Lower lobe of right lung (tissue), 2 donors: ENCODE results near the gene CYTH1. TPM values are rescaled to one million over a fixed set of nuclear protein-coding genes. Genes with fewer than 3 reads are reported as not detected.

Source experiments
- ATAC-seq, 2 donors: fragments of 200-7000 bp; cut with Tn5 transposase; one replicate each; pipeline ENCODE4 v1.9.1; 2020 to 2022; ENCODE audit warnings: mild to moderate bottlenecking in 2 of 2, moderate library complexity in 2 of 2
- DNase-seq: peaks from one replicate; pipeline ENCODE4 v3.0.0-alpha.2; 2020
- H3K27ac ChIP-seq: fragments of 200-600 bp; one replicate; pipeline ENCODE4 v1.8.0; 2022
- H3K27me3 ChIP-seq: fragments of 200-600 bp; one replicate; pipeline ENCODE4 v1.8.0; 2022; ENCODE audit warnings: low read depth
- H3K36me3 ChIP-seq: fragments of 200-600 bp; one replicate; pipeline ENCODE4 v1.8.0; 2022; ENCODE audit warnings: mild to moderate bottlenecking
- H3K4me1 ChIP-seq: fragments of 200-600 bp; one replicate; pipeline ENCODE4 v1.8.0; 2022
- H3K4me3 ChIP-seq: fragments of 200-600 bp; one replicate; pipeline ENCODE4 v1.8.0; 2022; ENCODE audit warnings: mild to moderate bottlenecking
- H3K9me3 ChIP-seq: fragments of 200-600 bp; one replicate; pipeline ENCODE4 v1.8.0; 2022
- intact Hi-C: fragments of 100-400 bp; cut with DNase I; formaldehyde crosslinking; loops from one replicate; pipeline ENCODE4 v1.11.0; 2022
- total RNA-seq: library from RNA; stranded (reverse); fragmentation: NEBNext Ultra II Directional; extraction: Animal tissue kit (Norgen Biotek cat#: 25700); gene quantifications from one replicate; pipeline ENCODE4 v1.2.1, GENCODE V29; 2021
- TF ChIP-seq, protein P1 (sequence below): fragments of 200-600 bp; IDR thresholded peaks from one replicate; pipeline ENCODE4 v1.8.0; 2022; ENCODE audit warnings: antibody characterized with exemption, mild to moderate bottlenecking
- donor health status: DM: no; HTN: yes; CAD: no; lungs with severe emphysema.

CYTH1 gene
- total RNA-seq, 1 donor from 2014 or later, result 110 TPM

DNA sequence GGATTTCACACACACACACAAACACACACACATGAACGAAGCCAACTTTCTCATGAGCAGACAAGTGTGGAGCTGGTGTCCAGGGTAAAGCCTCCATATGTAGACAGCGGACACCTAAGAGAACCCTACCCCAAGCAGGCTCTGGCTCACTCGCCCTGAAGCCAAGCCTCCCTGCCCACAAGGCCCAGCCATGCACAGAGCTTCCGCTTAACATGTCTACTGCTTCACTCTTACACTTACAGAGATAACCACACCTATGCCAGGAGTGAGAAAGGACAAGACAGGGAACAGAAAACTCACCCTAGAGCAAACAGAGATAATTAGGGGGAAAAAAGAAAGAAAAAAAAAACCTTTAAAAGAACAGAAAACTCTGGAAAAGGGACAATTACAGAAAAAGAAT, 67.5 kb downstream of the CYTH1 start:
- ATAC-seq, result no peak
- DNase-seq, result no peak
- TF ChIP-seq, protein P1, sequence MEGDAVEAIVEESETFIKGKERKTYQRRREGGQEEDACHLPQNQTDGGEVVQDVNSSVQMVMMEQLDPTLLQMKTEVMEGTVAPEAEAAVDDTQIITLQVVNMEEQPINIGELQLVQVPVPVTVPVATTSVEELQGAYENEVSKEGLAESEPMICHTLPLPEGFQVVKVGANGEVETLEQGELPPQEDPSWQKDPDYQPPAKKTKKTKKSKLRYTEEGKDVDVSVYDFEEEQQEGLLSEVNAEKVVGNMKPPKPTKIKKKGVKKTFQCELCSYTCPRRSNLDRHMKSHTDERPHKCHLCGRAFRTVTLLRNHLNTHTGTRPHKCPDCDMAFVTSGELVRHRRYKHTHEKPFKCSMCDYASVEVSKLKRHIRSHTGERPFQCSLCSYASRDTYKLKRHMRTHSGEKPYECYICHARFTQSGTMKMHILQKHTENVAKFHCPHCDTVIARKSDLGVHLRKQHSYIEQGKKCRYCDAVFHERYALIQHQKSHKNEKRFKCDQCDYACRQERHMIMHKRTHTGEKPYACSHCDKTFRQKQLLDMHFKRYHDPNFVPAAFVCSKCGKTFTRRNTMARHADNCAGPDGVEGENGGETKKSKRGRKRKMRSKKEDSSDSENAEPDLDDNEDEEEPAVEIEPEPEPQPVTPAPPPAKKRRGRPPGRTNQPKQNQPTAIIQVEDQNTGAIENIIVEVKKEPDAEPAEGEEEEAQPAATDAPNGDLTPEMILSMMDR, result no peak
- no peaks in the 10 kb centered on the region for H3K27me3 ChIP-seq
- no peaks in the 10 kb centered on the region for H3K9me3 ChIP-seq
- no peaks in the 10 kb centered on the region for H3K36me3 ChIP-seq
- intact Hi-C loops, result no loop called here
- no peak overlapping the region for H3K27ac ChIP-seq
- H3K4me3 ChIP-seq, result no peak overlapping the region
- peaks cover 80% of the 10 kb centered on the region for H3K4me1 ChIP-seq

GRCh38 chr17:78712043-78712442, 70.0 kb downstream of the CYTH1 start:
- TF ChIP-seq, protein P1, result no peak
- no peak overlapping the region for H3K4me3 ChIP-seq
- DNase-seq, result no peak
- no peak for ATAC-seq
- H3K36me3 ChIP-seq, result peaks cover 20% of the 10 kb centered on the region
- H3K9me3 ChIP-seq, result no peaks in the 10 kb centered on the region
- H3K4me1 ChIP-seq, result peaks cover 71% of the 10 kb centered on the region
- H3K27me3 ChIP-seq, result no peaks in the 10 kb centered on the region
- H3K27ac ChIP-seq, result no peak overlapping the region
- intact Hi-C loops, result no loop called here

DNA sequence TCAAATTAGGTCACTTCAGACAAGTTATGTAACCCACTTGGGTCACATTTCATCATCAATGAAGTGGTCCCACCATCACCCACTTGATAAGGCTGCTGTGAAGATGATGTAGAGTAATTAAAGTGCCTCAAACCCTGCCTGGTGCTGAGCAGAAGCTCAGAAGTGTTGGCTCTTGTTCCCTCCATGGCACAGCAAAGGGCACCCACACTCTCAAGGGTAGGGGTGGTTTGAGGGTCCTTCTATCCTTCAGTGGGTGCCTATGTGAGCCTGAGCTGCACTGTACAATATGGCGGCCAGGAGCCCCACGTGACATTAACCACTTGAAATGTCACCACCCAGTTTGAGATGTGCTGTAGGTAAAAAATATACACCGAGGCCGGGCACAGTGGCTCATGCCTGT, 71.5 kb downstream of the CYTH1 start:
- H3K4me3 ChIP-seq, result no peak overlapping the region
- no peaks in the 10 kb centered on the region for H3K9me3 ChIP-seq
- H3K36me3 ChIP-seq, result peaks cover 35% of the 10 kb centered on the region
- intact Hi-C loops, result no loop called here
- H3K27ac ChIP-seq, result no peak overlapping the region
- H3K27me3 ChIP-seq, result no peaks in the 10 kb centered on the region
- ATAC-seq, result no peak
- TF ChIP-seq, protein P1, result no peak
- peaks cover 56% of the 10 kb centered on the region for H3K4me1 ChIP-seq
- DNase-seq, result no peak

GRCh38 chr17:78709751-78710181, 72.3 kb downstream of the CYTH1 start:
- no peak overlapping the region for H3K4me3 ChIP-seq
- H3K4me1 ChIP-seq, result peaks cover 48% of the 10 kb centered on the region
- TF ChIP-seq, protein P1, result no peak
- no peaks in the 10 kb centered on the region for H3K9me3 ChIP-seq
- ATAC-seq (no peak), DNase-seq (no peak)
- intact Hi-C loops, result no loop called here
- H3K27ac ChIP-seq, result no peak overlapping the region
- H3K36me3 ChIP-seq, result peaks cover 43% of the 10 kb centered on the region
- no peaks in the 10 kb centered on the region for H3K27me3 ChIP-seq

DNA sequence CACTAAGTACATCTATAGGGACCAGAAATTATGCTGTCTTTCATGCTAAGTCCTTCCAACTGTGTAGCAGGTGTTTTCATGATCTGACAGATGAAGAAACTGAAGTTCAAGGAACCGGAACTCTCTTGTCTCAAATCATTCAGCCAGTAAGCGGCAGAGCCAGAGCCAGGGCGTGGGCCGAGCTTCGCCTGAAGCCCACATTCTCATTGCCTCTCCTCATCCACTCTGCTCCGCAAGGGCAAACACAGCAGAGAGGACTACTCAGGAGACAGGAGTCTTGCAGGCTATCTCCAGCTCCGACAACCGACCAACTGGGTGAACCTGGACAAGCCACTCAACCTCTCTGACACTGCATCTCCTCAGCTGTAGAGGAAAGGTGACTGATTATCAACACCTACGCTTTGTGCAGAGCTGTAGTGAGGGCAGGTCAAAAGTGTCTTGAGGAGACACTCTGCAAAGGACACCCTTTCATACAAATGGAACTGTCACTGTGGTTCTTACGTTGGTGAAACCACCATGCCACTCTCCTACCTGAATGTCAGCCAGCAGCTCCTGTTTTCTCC, 72.9 kb downstream of the CYTH1 start:
- Histone ChIP-seq H3K27ac (no peak overlapping the region), H3K36me3 (peaks cover 49% of the 10 kb centered on the region), H3K9me3 (no peaks in the 10 kb centered on the region), H3K4me3 (no peak overlapping the region), H3K27me3 (no peaks in the 10 kb centered on the region), H3K4me1 (peaks cover 42% of the 10 kb centered on the region)
- DNase-seq (no peak), ATAC-seq (peak; percentile 79 to 80)
- TF ChIP-seq, protein P1, result no peak
- intact Hi-C loops, result no loop called here
